Measurements from ENCODE around the gene PLD1. TPM values are rescaled to one million over a fixed set of nuclear protein-coding genes. Genes with fewer than 3 reads are reported as not detected.

Gene PLD1
- total RNA-seq, 1 donor from 2014 or later: 25.4 TPM

- ATAC-seq (no peak), DNase-seq (no peak)
- no peaks in the 10 kb centered on the region for H3K9me3 ChIP-seq
- intact Hi-C loops (cut with DNase I): no loop called here
- no peak for TF ChIP-seq CTCF (IDR thresholded peaks at IDR 0.05)
- H3K4me1 ChIP-seq: no peaks in the 10 kb centered on the region
- no peak overlapping the region for H3K27ac ChIP-seq
- no peak overlapping the region for H3K4me3 ChIP-seq
- no peaks in the 10 kb centered on the region for H3K36me3 ChIP-seq
- H3K27me3 ChIP-seq: no peaks in the 10 kb centered on the region
These were observed 157.4 kb downstream of the PLD1 start for GRCh38 chr3:171652932-171653331.

- H3K36me3 ChIP-seq: no peaks in the 10 kb centered on the region
- no peak for DNase-seq
- no peaks in the 10 kb centered on the region for H3K4me1 ChIP-seq
- H3K27me3 ChIP-seq: no peaks in the 10 kb centered on the region
- no peaks in the 10 kb centered on the region for H3K9me3 ChIP-seq
- no peak overlapping the region for H3K27ac ChIP-seq
- no peak overlapping the region for H3K4me3 ChIP-seq
- ATAC-seq: no peak
- intact Hi-C loops (cut with DNase I): no loop called here
- TF ChIP-seq CTCF (IDR thresholded peaks at IDR 0.05): no peak
These were observed 160.2 kb downstream of the PLD1 start for GRCh38 chr3:171649911-171650592.

GRCh38 chr3:171649267-171649666 is 161.0 kb downstream of the PLD1 start:
- DNase-seq (no peak), ATAC-seq (no peak)
- Histone ChIP-seq H3K27ac (no peak overlapping the region), H3K36me3 (no peaks in the 10 kb centered on the region), H3K27me3 (no peaks in the 10 kb centered on the region), H3K4me1 (no peaks in the 10 kb centered on the region), H3K4me3 (no peak overlapping the region), H3K9me3 (no peaks in the 10 kb centered on the region)
- intact Hi-C loops (cut with DNase I): no loop called here
- no peak for TF ChIP-seq CTCF (IDR thresholded peaks at IDR 0.05)

GRCh38 chr3:171648069-171648468 is 162.2 kb downstream of the PLD1 start:
- DNase-seq (no peak), ATAC-seq (no peak)
- Histone ChIP-seq H3K4me3 (no peak overlapping the region), H3K27me3 (no peaks in the 10 kb centered on the region), H3K9me3 (no peaks in the 10 kb centered on the region), H3K4me1 (no peaks in the 10 kb centered on the region), H3K36me3 (no peaks in the 10 kb centered on the region), H3K27ac (no peak overlapping the region)
- intact Hi-C loops (cut with DNase I): no loop called here
- no peak for TF ChIP-seq CTCF (IDR thresholded peaks at IDR 0.05)

GRCh38 chr3:171646357-171647133 is 163.7 kb downstream of the PLD1 start:
- ATAC-seq: peak; percentile 52
- Histone ChIP-seq H3K4me3 (no peak overlapping the region), H3K36me3 (no peaks in the 10 kb centered on the region), H3K27ac (no peak overlapping the region), H3K4me1 (no peaks in the 10 kb centered on the region), H3K9me3 (no peaks in the 10 kb centered on the region), H3K27me3 (no peaks in the 10 kb centered on the region)
- intact Hi-C loops (cut with DNase I): no loop called here
- TF ChIP-seq CTCF (IDR thresholded peaks at IDR 0.05): peak; percentile 59
- DNase-seq: no peak

All from upper lobe of right lung (tissue), 1 donor.